SJCRH30 (cell line): ENCODE measurements around the gene KBTBD13. TPM values are rescaled to one million over a fixed set of nuclear protein-coding genes. Genes with fewer than 3 reads are reported as not detected.

ENCODE experiments used
- DNase-seq, 2 experiments: peaks; one replicate each; pipeline ENCODE4 v3.0.0-alpha.2; 2015 to 2020
- H3K27ac ChIP-seq: fragments of 250-450 bp; sonication (Bioruptor Pico); 2 replicates; pipeline ENCODE4 v1.5.1; 2020; ENCODE audit warnings: mild to moderate bottlenecking, moderate library complexity
- H3K27me3 ChIP-seq: fragments of 250-450 bp; sonication (Bioruptor Pico); 2 replicates; pipeline ENCODE4 v1.5.1; 2020; ENCODE audit warnings: mild to moderate bottlenecking, moderate library complexity
- H3K36me3 ChIP-seq: fragments of 250-450 bp; sonication (Bioruptor Pico); 2 replicates; pipeline ENCODE4 v1.5.1; 2020; ENCODE audit warnings: mild to moderate bottlenecking, moderate library complexity
- H3K4me1 ChIP-seq: fragments of 250-450 bp; sonication (Bioruptor Pico); 2 replicates; pipeline ENCODE4 v1.5.1; 2020; ENCODE audit warnings: mild to moderate bottlenecking, moderate library complexity
- H3K4me3 ChIP-seq: fragments of 250-450 bp; sonication (Bioruptor Pico); 2 replicates; pipeline ENCODE4 v1.5.1; 2020; ENCODE audit warnings: mild to moderate bottlenecking, moderate library complexity
- H3K9me3 ChIP-seq: fragments of 250-450 bp; sonication (Bioruptor Pico); replicated peaks from 2 replicates; pipeline ENCODE4 v1.5.1; 2020; ENCODE audit warnings: mild to moderate bottlenecking, moderate library complexity
- total RNA-seq: library from RNA; depleted of rRNA; stranded (reverse); fragments of >200 nt; shearing (Covaris generic); gene quantifications from 2 replicates; pipeline ENCODE4 v1.2.3, GENCODE V29; 2014; rRNA removed

KBTBD13 gene
- 0.08 and 0.15 TPM in 2 replicates for total RNA-seq

GRCh38 chr15:65076486-65077290, at the start of gene KBTBD13:
KBTBD13 (plus strand) TSS chr15:65076746; CDS start chr15:65076816, 70 bp downstream.
- no peak for DNase-seq
- Histone ChIP-seq H3K9me3 (no peaks in the 10 kb centered on the region), H3K36me3 (no peaks in the 10 kb centered on the region), H3K4me1 (peaks cover 3% of the 10 kb centered on the region; the same call in 1 of the 2 replicates), H3K27me3 (no peaks in the 10 kb centered on the region), H3K27ac (no peak within 1 kb of the TSS), H3K4me3 (no peak within 1 kb of the TSS)

DNA sequence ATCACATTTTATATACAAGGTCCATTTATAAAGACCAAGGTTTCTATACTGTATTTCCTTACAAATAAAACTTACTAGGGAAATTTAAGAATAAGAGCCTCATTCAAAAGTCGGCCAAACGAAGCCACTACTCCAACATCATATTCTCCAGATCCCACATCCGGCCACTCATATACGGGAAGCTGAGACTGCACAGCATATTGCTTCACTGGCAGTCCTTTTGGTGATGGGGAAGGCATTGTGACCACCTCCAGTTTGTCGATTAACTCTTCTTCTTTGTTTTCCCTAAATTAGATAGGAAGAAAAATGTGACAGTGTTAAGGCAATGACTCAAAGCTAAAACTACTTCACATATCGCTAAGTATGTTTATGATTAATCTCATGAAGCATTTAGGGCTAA, 49.8 kb upstream of the KBTBD13 start:
- no peaks in the 10 kb centered on the region for H3K9me3 ChIP-seq
- DNase-seq: no peak
- peaks cover 7% of the 10 kb centered on the region for H3K36me3 ChIP-seq
- H3K4me1 ChIP-seq: peaks cover 7% of the 10 kb centered on the region; the same call in 1 of the 2 replicates
- H3K27me3 ChIP-seq: no peaks in the 10 kb centered on the region
- no peak overlapping the region for H3K4me3 ChIP-seq
- H3K27ac ChIP-seq: no peak overlapping the region

DNA sequence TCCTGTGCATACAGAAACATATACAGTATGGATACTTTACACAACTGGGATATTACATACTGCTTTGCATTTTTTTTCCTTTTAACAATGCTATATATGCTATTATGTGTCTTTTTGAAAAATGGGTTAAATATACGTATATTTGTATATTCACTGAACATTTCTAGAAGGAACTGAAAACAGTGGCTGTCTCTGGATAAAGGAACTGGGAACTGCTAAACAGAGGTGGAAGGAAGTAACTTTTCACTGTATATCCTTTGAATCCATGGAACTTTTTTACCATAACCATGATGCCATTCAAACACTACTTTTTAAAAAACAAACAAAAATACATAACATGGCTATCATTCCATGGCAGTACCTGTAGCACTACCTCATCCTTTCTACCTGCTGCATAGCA, 49.0 kb upstream of the KBTBD13 start:
- no peak overlapping the region for H3K4me3 ChIP-seq

DNA sequence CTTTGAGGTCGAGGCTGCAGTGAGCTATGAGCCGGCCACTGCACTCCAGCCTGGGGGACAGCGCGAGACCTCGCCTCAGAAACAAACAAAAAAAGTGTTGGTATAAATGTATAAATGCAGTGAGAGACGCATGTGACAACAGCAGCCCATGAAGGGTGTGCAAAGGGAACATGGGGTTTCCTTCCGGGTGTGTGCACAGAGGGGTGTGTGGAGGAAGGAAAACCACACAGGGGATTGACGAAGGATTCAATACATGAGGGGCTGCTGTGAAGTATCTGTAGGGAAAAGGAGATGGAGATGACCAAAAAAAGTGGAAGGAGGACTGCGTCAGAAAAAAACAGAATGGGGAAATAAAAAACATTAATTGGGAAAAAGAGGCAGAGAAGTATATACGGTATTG, 48.2 kb upstream of the KBTBD13 start:
- no peak overlapping the region for H3K27ac ChIP-seq
- H3K9me3 ChIP-seq: no peaks in the 10 kb centered on the region
- DNase-seq: no peak

More for the DNA sequence above, 49.0 kb upstream of the KBTBD13 start:
- H3K36me3 ChIP-seq: peaks cover 7% of the 10 kb centered on the region
- no peak for DNase-seq
- peaks cover 7% of the 10 kb centered on the region; the same call in 1 of the 2 replicates for H3K4me1 ChIP-seq
- H3K27me3 ChIP-seq: no peaks in the 10 kb centered on the region
- no peak overlapping the region for H3K27ac ChIP-seq
- no peaks in the 10 kb centered on the region for H3K9me3 ChIP-seq

DNA sequence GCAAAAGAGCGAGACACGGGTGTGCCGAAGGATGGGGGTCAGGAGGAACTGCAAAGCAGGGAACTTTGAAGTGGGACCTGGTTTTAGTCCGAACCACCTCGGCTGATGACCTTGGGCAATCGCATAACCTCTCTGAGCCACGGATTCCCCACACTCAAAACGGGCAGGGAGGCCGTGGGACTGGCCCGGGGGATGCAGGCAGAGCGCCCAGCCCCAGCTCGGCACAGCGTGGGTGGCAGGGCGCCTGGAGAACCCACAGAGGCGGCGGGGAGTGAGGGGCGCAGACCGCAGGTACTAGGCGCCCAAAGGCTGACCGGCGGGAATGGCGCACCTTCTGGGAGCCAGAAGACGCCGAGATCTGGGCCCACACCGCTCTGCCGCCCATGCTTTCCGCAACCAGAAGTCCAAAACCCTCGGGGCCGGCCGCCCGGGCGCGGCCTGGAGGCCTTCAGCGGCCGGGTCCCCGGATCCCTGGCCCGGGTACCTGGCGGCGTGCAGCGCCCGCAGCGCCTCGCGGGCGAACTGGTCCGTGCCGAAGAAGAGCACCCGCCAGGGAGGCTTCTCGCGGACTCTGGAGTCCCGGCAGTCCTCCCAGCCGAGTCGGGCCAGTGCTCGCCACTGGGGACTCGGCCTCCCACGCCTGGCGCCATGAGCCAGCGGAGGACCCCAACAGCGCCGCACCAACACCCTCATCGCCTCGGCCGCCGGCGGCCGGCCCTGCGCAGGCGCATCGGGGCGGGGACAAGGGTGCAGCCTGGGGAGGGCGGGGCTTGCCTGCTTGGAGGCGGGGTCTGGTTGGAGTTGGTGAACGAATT, 47.4 kb upstream of the KBTBD13 start, which contains the start of gene MTFMT:
Gene MTFMT, minus strand, starts transcription at position 719 of the 815 bp plus-strand sequence. Its CDS starts 26 bp downstream, at position 693.
- Histone ChIP-seq H3K9me3 (no peaks in the 10 kb centered on the region), H3K27ac (peak within 1 kb of the TSS; percentile 67), H3K27me3 (no peaks in the 10 kb centered on the region), H3K4me1 (peaks cover 10% of the 10 kb centered on the region; the same call in 1 of the 2 replicates), H3K36me3 (peaks cover 7% of the 10 kb centered on the region), H3K4me3 (peak within 1 kb of the TSS; percentile 95)
- peak; percentile 91 for DNase-seq

More for the DNA sequence above, 48.2 kb upstream of the KBTBD13 start:
- peaks cover 7% of the 10 kb centered on the region; the same call in 1 of the 2 replicates for H3K4me1 ChIP-seq
- peaks cover 7% of the 10 kb centered on the region for H3K36me3 ChIP-seq
- H3K27me3 ChIP-seq: no peaks in the 10 kb centered on the region
- H3K4me3 ChIP-seq: peak overlapping the region; percentile 95

DNA sequence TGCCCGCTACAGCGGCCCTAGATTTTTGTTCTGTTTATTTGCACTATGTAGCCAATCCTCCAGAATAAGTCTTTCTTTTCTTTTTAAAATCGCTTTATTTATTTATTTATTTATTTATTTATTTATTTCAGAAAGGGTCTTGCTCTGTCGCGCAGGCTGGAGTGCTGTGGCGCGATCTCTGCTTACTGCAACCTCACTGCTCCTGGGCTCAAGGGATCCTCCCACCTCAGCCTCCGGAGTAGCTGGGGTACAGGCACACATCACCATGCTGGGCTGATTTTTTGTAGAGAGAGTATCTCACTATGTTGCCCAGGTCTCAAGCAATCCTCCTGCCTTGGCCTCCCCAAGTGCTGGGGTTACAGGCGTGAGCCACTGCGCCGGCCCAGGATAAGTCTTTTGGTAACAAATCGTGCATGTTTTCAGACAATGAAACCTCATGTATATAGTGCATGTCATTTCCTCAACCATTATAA, 46.8 kb upstream of the KBTBD13 start:
- Histone ChIP-seq H3K4me1 (peaks cover 11% of the 10 kb centered on the region; the same call in 1 of the 2 replicates), H3K27me3 (no peaks in the 10 kb centered on the region), H3K4me3 (peak overlapping the region; percentile 95), H3K27ac (no peak overlapping the region; the same call in 1 of the 2 replicates), H3K36me3 (peaks cover 7% of the 10 kb centered on the region), H3K9me3 (no peaks in the 10 kb centered on the region)
- DNase-seq: no peak

- Histone ChIP-seq H3K27me3 (no peaks in the 10 kb centered on the region), H3K4me1 (peaks cover 11% of the 10 kb centered on the region; the same call in 1 of the 2 replicates), H3K9me3 (no peaks in the 10 kb centered on the region), H3K4me3 (peak overlapping the region; percentile 13), H3K27ac (no peak overlapping the region; the same call in 1 of the 2 replicates), H3K36me3 (no peaks in the 10 kb centered on the region)
- peak; percentile 85 to 94 for DNase-seq
Observed at GRCh38 chr15:65032801-65033537, 43.6 kb upstream of the KBTBD13 start.

DNA sequence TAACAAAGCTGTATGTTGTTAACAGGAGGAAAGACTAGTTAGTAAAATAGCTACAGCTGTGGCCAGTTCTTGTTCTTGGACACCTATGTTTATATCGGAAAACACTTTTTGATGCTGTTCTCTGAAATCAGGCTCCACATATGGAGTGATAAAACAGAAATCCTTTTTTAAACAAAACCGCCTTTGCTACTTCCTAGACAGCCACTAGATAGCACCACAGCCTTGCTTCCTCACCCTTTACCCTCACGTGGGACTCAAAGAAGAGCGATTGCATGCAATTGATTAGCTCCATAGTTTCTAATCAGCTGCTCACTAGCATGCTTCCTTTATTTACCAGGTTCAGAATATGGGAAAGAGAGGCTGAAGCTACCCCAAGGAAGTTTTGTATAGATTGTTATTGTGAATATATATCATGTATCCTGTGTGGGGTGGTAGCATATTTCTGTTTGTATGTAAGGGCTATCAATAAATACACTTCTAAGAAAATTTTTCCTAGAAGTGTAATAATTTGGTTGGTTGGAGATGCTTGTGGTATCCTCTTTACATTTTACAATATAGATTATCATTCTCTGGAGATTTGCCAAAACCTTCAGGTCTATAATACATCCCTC, 42.8 kb upstream of the KBTBD13 start:
- Histone ChIP-seq H3K36me3 (no peaks in the 10 kb centered on the region), H3K4me3 (peak overlapping the region; percentile 13; the same call in 1 of the 2 replicates), H3K27ac (no peak overlapping the region; the same call in 1 of the 2 replicates), H3K27me3 (no peaks in the 10 kb centered on the region), H3K4me1 (peaks cover 11% of the 10 kb centered on the region; the same call in 1 of the 2 replicates), H3K9me3 (no peaks in the 10 kb centered on the region)
- peak; percentile 48 to 69 for DNase-seq

GRCh38 chr15:65034719-65035118, 41.8 kb upstream of the KBTBD13 start:
- peaks cover 10% of the 10 kb centered on the region; the same call in 1 of the 2 replicates for H3K4me1 ChIP-seq
- H3K4me3 ChIP-seq: no peak overlapping the region
- no peaks in the 10 kb centered on the region for H3K36me3 ChIP-seq
- no peak overlapping the region for H3K27ac ChIP-seq
- H3K9me3 ChIP-seq: no peaks in the 10 kb centered on the region
- no peaks in the 10 kb centered on the region for H3K27me3 ChIP-seq
- DNase-seq: no peak

DNA sequence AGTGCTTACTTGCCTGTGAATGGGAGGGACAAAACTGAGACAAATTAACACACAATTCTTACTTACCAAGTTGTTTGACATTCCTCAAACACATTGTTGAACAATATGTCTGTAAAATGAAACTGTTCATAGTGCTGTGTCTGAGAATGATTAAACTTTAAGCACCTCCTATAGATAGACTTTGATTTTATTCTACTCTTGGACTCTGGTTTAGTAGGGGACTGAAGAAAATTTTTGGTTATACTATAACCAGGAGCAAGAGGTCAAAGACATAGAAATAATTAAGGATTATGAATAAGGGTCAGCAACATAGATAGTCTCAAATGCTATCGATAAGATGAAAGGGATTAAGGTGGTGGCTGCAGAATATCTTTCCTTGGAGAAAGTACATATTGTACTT, 39.2 kb upstream of the KBTBD13 start:
- Histone ChIP-seq H3K9me3 (no peaks in the 10 kb centered on the region), H3K27ac (no peak overlapping the region), H3K36me3 (no peaks in the 10 kb centered on the region), H3K4me3 (no peak overlapping the region), H3K27me3 (no peaks in the 10 kb centered on the region), H3K4me1 (0 out of 2 replicates have a peak, but pooled peaks cover 3% of the 10 kb centered on the region)
- DNase-seq: no peak

GRCh38 chr15:65038428-65038827, 38.1 kb upstream of the KBTBD13 start:
- no peak for DNase-seq
- no peaks in the 10 kb centered on the region for H3K36me3 ChIP-seq
- H3K4me1 ChIP-seq: 0 out of 2 replicates have a peak, but pooled peaks cover 3% of the 10 kb centered on the region
- H3K27me3 ChIP-seq: no peaks in the 10 kb centered on the region
- H3K9me3 ChIP-seq: no peaks in the 10 kb centered on the region
- no peak overlapping the region for H3K4me3 ChIP-seq
- no peak overlapping the region for H3K27ac ChIP-seq

DNA sequence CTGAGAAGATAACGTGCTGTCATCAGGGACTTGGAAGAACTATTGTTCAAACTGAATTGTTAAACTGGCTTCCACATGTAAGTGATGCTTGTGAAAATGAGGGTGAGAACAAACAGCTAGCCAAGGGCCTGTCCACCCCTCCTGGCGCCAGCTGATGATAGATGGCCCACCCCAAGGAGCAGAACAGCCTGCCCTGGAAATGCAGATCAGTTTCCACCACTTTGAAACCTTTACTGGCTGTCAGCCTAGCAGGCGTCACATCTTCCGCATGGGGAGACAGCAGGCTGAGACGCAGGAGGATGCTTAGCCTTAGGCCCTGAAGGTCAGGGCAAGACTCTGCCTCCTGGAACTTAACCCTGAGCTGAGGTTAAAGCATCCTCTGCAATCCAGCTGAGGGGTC, 37.7 kb upstream of the KBTBD13 start:
- Histone ChIP-seq H3K4me3 (no peak overlapping the region), H3K4me1 (0 out of 2 replicates have a peak, but pooled peaks cover 3% of the 10 kb centered on the region), H3K36me3 (no peaks in the 10 kb centered on the region), H3K27me3 (no peaks in the 10 kb centered on the region), H3K27ac (no peak overlapping the region), H3K9me3 (no peaks in the 10 kb centered on the region)
- DNase-seq: no peak

- Histone ChIP-seq H3K36me3 (no peaks in the 10 kb centered on the region), H3K9me3 (no peaks in the 10 kb centered on the region), H3K27me3 (no peaks in the 10 kb centered on the region), H3K4me1 (peaks cover 6% of the 10 kb centered on the region), H3K27ac (no peak overlapping the region), H3K4me3 (no peak overlapping the region)
- DNase-seq: no peak
Observed at GRCh38 chr15:65040461-65040860, 36.1 kb upstream of the KBTBD13 start.
